ENCODE data around the gene SLC35A2. TPM values are rescaled to one million over a fixed set of nuclear protein-coding genes. Genes with fewer than 3 reads are reported as not detected.

SLC35A2 gene
- total and polyA plus RNA-seq, 12 donors, result 6.4 to 27.7 (median 12.4) TPM

GRCh38 chrX:48934581-48935300 lies 23.3 kb upstream of the SLC35A2 start:
- ATAC-seq (no peak), DNase-seq (no peak)
- no peak for TF ChIP-seq CTCF (IDR thresholded peaks at IDR 0.05)
- H3K9me3 ChIP-seq, result no peaks in the 10 kb centered on the region
- peak overlapping the region in 1 of 10 donors; percentile 89 for H3K27ac ChIP-seq
- WGBS, 2 donors, result 84 to 86% methylated on average over 7 of the region's 7 CpGs
- H3K27me3 ChIP-seq, result no peaks in the 10 kb centered on the region
- no peak overlapping the region for H3K4me3 ChIP-seq
- intact Hi-C loops (cut with DNase I), result no loop called here
- H3K36me3 ChIP-seq, result peaks cover 0 to 70% (median 0%) of the 10 kb centered on the region in 9 donors
- H3K4me1 ChIP-seq, result peaks cover 0 to 49% (median 11%) of the 10 kb centered on the region in 9 donors

- no peak overlapping the region for H3K27ac ChIP-seq
- H3K9me3 ChIP-seq, result no peaks in the 10 kb centered on the region
- peaks cover 0 to 40% (median 11%) of the 10 kb centered on the region in 9 donors for H3K4me1 ChIP-seq
- no peaks in the 10 kb centered on the region for H3K27me3 ChIP-seq
- intact Hi-C loops (cut with DNase I), result no loop called here
- 87 to 93% methylated on average over 2 of the region's 2 CpGs for WGBS, 2 donors
- peaks cover 0 to 71% (median 0%) of the 10 kb centered on the region in 9 donors for H3K36me3 ChIP-seq
- DNase-seq (no peak), ATAC-seq (no peak)
- no peak overlapping the region for H3K4me3 ChIP-seq
- no peak for TF ChIP-seq CTCF (IDR thresholded peaks at IDR 0.05)
Measured at GRCh38 chrX:48933757-48934156, 22.3 kb upstream of the SLC35A2 start.

GRCh38 chrX:48927736-48928382 lies 16.4 kb upstream of the SLC35A2 start:
- TF ChIP-seq CTCF (IDR thresholded peaks at IDR 0.05), result no peak
- Histone ChIP-seq H3K4me1 (no peaks in the 10 kb centered on the region), H3K4me3 (no peak overlapping the region), H3K27me3 (no peaks in the 10 kb centered on the region), H3K9me3 (no peaks in the 10 kb centered on the region), H3K27ac (no peak overlapping the region), H3K36me3 (peaks cover 0 to 92% (median 0%) of the 10 kb centered on the region in 9 donors)
- WGBS, 2 donors, result 88 to 97% methylated on average over 2 of the region's 2 CpGs
- intact Hi-C loops (cut with DNase I), result no loop called here
- DNase-seq, result no peak
- no peak for ATAC-seq

- intact Hi-C loops (cut with DNase I), result no loop called here
- ATAC-seq, result no peak
- H3K36me3 ChIP-seq, result peaks cover 0 to 92% (median 0%) of the 10 kb centered on the region in 9 donors
Measured at GRCh38 chrX:48927123-48927522, 15.7 kb upstream of the SLC35A2 start.

More at GRCh38 chrX:48927123-48927522, 15.7 kb upstream of the SLC35A2 start:
- no peaks in the 10 kb centered on the region for H3K4me1 ChIP-seq
- no peak for TF ChIP-seq CTCF (IDR thresholded peaks at IDR 0.05)
- H3K27ac ChIP-seq, result no peak overlapping the region
- DNase-seq, result no peak
- H3K4me3 ChIP-seq, result no peak overlapping the region
- H3K9me3 ChIP-seq, result no peaks in the 10 kb centered on the region
- no peaks in the 10 kb centered on the region for H3K27me3 ChIP-seq
- 88 to 89% methylated on average over 5 of the region's 5 CpGs for WGBS, 2 donors

Data from heart right ventricle (tissue), 16 donors.